GM12891 (cell line): ENCODE data around the gene ATP13A3.

Experiments
- DNase-seq: peaks from one replicate; pipeline ENCODE4 v3.0.0; 2011; ENCODE audit warnings: low spot score; ENCODE audit not compliant: insufficient read length
- FAIRE-seq: peaks from 2 replicates; lab custom pipeline; 2011; peaks lifted over from hg19 to GRCh38; lab: Jason Lieb, UNC
- PAX5 ChIP-seq: IDR thresholded peaks from 2 replicates; pipeline ENCODE4 v1.6.1; 2011; ENCODE audit warnings: low read length, moderate library complexity, mild to moderate bottlenecking; ENCODE audit not compliant: insufficient read depth, severe bottlenecking
- POLR2A ChIP-seq: IDR thresholded peaks from 2 replicates; pipeline ENCODE4 v1.6.1; 2011; ENCODE audit warnings: low read depth, low read length, control low read depth
- POLR2AphosphoS5 ChIP-seq: IDR thresholded peaks from 2 replicates; pipeline ENCODE4 v1.6.1; 2011; ENCODE audit warnings: low read depth, low read length, control low read depth
- POU2F2 ChIP-seq: IDR thresholded peaks from 2 replicates; pipeline ENCODE4 v1.6.1; 2011; ENCODE audit warnings: low read depth, mild to moderate bottlenecking, control low read depth, low read length, moderate library complexity
- SPI1 ChIP-seq: IDR thresholded peaks from 2 replicates; pipeline ENCODE4 v1.6.1; 2011; ENCODE audit warnings: low read depth, low read length, control low read depth
- TAF1 ChIP-seq: IDR thresholded peaks from 2 replicates; pipeline ENCODE4 v1.6.1; 2011; ENCODE audit warnings: low read depth, low read length, control low read depth

ATP13A3 gene

GRCh38 chr3:194396859-194397756, 89.7 kb downstream of the ATP13A3 start:
- no peak for FAIRE-seq
- no peak for DNase-seq
- TF ChIP-seq POLR2AphosphoS5 (no peak), PAX5 (no peak), SPI1 (no peak), POU2F2 (no peak), TAF1 (no peak), POLR2A (no peak)

- DNase-seq (no peak), FAIRE-seq (no peak)
- TF ChIP-seq POLR2A: no peak
- TF ChIP-seq PAX5: no peak
- TF ChIP-seq SPI1: no peak
- TF ChIP-seq POLR2AphosphoS5: no peak
- TF ChIP-seq POU2F2: no peak
- TF ChIP-seq TAF1: no peak
Observed at GRCh38 chr3:194396539-194396858, 90.3 kb downstream of the ATP13A3 start.

DNA sequence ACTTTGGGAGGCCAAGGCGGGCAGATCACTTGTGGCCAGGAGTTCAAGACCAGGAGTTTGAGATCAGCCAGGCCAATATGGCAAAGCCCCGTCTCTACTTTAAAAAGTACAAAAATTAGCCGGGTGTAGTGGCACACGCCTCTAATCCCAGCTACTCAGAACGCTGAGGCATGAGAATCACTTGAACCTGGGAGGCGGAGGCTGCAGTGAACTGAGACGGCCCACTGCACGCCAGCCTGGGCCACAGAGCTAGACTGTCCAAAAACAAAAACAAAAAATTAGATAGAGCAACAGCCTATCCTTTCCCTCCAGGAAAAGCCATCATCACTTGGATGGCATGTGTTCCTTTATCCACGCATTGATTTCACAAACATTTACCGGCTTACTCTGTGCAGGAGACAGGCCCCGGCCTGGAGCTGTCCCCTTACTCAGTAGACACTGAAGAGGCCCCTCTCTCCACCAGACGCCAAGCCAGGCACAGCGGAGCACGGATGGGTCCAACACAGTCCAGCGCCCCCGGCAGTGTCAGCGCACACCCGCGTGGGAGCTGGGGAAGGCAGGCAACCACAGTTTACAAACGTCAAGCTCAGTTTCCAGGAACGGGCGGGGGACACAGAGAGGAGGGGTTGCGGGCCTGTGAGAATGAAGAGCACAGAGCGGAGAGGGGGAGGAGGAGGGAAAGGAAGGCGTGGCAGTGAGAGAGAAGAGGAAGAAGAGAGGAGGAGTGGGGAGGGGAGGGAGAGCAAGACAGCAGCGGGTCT, 90.8 kb downstream of the ATP13A3 start:
- TF ChIP-seq POU2F2: no peak
- TF ChIP-seq TAF1: no peak
- no peak for TF ChIP-seq POLR2A
- TF ChIP-seq POLR2AphosphoS5: no peak
- TF ChIP-seq SPI1: no peak
- no peak for TF ChIP-seq PAX5
- FAIRE-seq (no peak), DNase-seq (no peak)

- no peak for TF ChIP-seq POU2F2
- no peak for TF ChIP-seq SPI1
- no peak for TF ChIP-seq POLR2A
- no peak for TF ChIP-seq PAX5
- TF ChIP-seq POLR2AphosphoS5: no peak
- no peak for TF ChIP-seq TAF1
- no peak for DNase-seq
- no peak for FAIRE-seq
Observed at GRCh38 chr3:194395212-194395611, 91.6 kb downstream of the ATP13A3 start.

GRCh38 chr3:194392576-194392975, 94.2 kb downstream of the ATP13A3 start:
- DNase-seq (no peak), FAIRE-seq (no peak)
- TF ChIP-seq POU2F2: no peak
- TF ChIP-seq POLR2AphosphoS5: no peak
- no peak for TF ChIP-seq POLR2A
- no peak for TF ChIP-seq SPI1
- no peak for TF ChIP-seq PAX5
- TF ChIP-seq TAF1: no peak

GRCh38 chr3:194390835-194391234, 96.0 kb downstream of the ATP13A3 start:
- no peak for FAIRE-seq
- no peak for TF ChIP-seq POLR2AphosphoS5
- TF ChIP-seq POLR2A: no peak
- TF ChIP-seq PAX5: no peak
- no peak for TF ChIP-seq POU2F2
- TF ChIP-seq SPI1: no peak
- TF ChIP-seq TAF1: no peak
- DNase-seq: no peak

- FAIRE-seq: no peak
- DNase-seq: no peak
- no peak for TF ChIP-seq POU2F2
- TF ChIP-seq SPI1: no peak
- TF ChIP-seq POLR2A: no peak
- no peak for TF ChIP-seq TAF1
Observed at GRCh38 chr3:194389269-194389668, 97.5 kb downstream of the ATP13A3 start.

DNA sequence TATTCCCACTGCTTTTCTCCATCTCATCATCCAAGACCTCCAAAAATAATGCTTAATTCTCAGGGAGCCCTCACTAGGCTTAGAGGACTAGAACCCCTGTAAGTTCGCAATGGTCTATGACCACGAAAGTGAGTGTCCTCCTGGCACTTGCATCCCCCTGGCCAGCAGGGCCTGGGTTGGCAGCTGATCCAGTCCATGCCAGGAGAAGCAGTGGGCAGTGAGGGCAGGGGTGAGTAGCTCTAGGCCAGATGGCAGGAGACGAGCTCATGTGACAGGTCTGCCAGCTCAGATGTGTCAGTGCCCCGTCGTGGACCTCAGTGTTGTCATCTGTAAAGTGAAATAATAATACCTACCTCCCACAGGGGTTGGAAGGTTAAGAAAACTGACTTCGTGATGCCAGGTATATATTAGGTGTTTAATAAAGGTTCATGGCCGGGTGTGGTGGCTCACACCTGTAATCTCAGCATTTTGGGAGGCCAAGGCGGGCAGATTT, 98.8 kb downstream of the ATP13A3 start:
- FAIRE-seq (no peak), DNase-seq (no peak)
- TF ChIP-seq TAF1: no peak
- TF ChIP-seq POU2F2: no peak
- TF ChIP-seq PAX5: no peak
- no peak for TF ChIP-seq SPI1
- TF ChIP-seq POLR2A: no peak
- TF ChIP-seq POLR2AphosphoS5: no peak

DNA sequence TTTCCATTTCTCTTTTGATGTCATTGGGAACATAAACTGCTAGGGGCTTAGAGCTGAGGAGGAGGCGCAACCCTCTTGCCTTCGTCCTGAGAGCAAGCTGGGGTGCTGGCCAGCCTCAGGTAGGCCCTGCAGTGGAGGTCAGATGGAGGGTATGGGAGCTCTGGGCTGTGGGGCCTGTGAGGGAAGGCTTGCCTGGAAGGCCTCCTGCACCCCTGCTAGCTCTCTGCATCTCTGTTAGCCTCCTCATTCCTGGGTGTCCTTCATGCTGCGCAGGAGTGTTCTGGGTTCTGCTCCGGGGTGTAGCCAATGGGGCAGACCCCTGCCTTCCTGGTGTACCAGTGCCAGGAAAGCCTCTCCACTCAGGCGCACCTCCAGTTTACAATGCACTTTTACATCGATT, 99.5 kb downstream of the ATP13A3 start:
- no peak for FAIRE-seq
- TF ChIP-seq POLR2AphosphoS5 (no peak), SPI1 (no peak), POU2F2 (no peak), POLR2A (no peak), TAF1 (no peak), PAX5 (no peak)
- no peak for DNase-seq
